Measurements from ENCODE around the gene ACO2. TPM values are rescaled to one million over a fixed set of nuclear protein-coding genes. Genes with fewer than 3 reads are reported as not detected.

The ACO2 gene
- total and polyA plus RNA-seq, 2 of the 13 experiments (the other 11 are each of a cell fraction or from before 2014, with no cell fraction given): 19.2 to 45.6 TPM

DNA sequence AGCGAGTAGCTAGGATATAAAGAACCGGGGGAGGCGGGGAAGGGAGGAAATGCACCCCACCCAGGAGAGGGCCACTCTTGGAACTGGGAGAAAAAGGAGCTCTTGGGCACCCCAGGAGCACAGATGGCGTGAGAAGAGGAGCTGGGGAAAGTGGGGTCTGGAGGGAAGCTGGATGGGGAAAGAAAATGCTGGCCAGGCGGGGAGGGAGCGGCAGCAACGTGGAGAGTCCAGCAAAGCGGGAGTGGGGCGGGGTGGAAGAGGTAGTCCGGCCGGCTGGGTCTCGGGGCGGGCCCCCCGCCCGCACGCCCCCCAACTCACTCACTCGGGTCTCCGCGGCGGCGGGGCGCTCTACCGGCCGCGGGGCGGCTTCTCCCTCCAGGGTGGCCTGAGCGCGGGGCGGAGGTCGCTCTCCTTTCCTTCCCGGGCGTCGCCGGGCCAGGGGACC lies 22.8 kb upstream of the ACO2 start:
- Histone ChIP-seq H3K9ac (ENCODE audit: insufficient read depth, low read depth, low read length) (peak overlapping the region; percentile 99), H3K4me2 (ENCODE audit: low read depth, low read length) (peak overlapping the region; percentile 93), H4K20me1 (ENCODE audit: insufficient read depth, low read length) (peaks cover 9% of the 10 kb centered on the region), H3K79me2 (ENCODE audit: insufficient read depth, low read length) (peaks cover 54% of the 10 kb centered on the region), H3K4me1 (ENCODE audit: insufficient read depth, low read length) (peaks cover 27% of the 10 kb centered on the region), H3K27me3 (ENCODE audit: control insufficient read depth in 1 of 2, insufficient read depth in 2 of 2, low read length in 2 of 2) (no peaks in the 10 kb centered on the region; a peak in 1 of 5 replicates), H3K36me3 (replicated peaks in 1 of 2; ENCODE audit: control insufficient read depth in 1 of 2, insufficient read depth in 2 of 2, low read length in 2 of 2) (peaks cover 4 to 9% of the 10 kb centered on the region in 2 experiments; a peak in 3 of 5 replicates), H3K27ac (ENCODE audit: extremely low read length, insufficient read depth, low read length) (peak overlapping the region; percentile 100), H3K4me3 (replicated peaks in 1 of 3; ENCODE audit: insufficient read depth in 1 of 3, low read depth in 2 of 3, low read length in 3 of 3) (peak overlapping the region; percentile 89 to 97 (median 90)), H2AFZ (ENCODE audit: low read length) (no peak overlapping the region), H3K9me3 (ENCODE audit: low read length) (no peaks in the 10 kb centered on the region)
- BruUV-seq (replicated peaks): no TSS peak
- FAIRE-seq (no peak), ATAC-seq (no peak), DNase-seq (ENCODE audit: low spot score) (no peak)
- intact Hi-C loops (cut with micrococcal nuclease; ENCODE audit: unreplicated experiment) (loop anchor here (10.0 kb wide), 1 partner anchor 161 kb away; the partner anchor contains the start of gene RANGAP1), in situ Hi-C loops (cut with HindIII; ENCODE audit: extremely low pct_ligation_motif_present, low pct_unique_long_range_greater_than_20kb) (no loop called here)
- TF ChIP-seq ZNF740 (CRISPR knock-in tag; IDR thresholded peaks at IDR 0.05) (peak; percentile 50; the same call in 1 of the 2 replicates), ETV6 (CRISPR knock-in tag; conservative IDR thresholded peaks at IDR 0.05) (no peak), ZNF720 (CRISPR knock-in tag; IDR thresholded peaks at IDR 0.05) (no peak), ZNF850 (CRISPR knock-in tag; conservative IDR thresholded peaks at IDR 0.05) (0 out of 2 replicates have a peak, but pooled peaks have one; percentile 26), ZNF432 (CRISPR knock-in tag; IDR thresholded peaks at IDR 0.05; ENCODE audit: borderline replicate concordance) (0 out of 2 replicates have a peak, but pooled peaks have one; percentile 20), ZNF30 (CRISPR knock-in tag; IDR thresholded peaks at IDR 0.05) (no peak)
- TF ChIP-seq, protein P1, sequence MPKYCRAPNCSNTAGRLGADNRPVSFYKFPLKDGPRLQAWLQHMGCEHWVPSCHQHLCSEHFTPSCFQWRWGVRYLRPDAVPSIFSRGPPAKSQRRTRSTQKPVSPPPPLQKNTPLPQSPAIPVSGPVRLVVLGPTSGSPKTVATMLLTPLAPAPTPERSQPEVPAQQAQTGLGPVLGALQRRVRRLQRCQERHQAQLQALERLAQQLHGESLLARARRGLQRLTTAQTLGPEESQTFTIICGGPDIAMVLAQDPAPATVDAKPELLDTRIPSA (CRISPR knock-in tag; IDR thresholded peaks at IDR 0.05; ENCODE audit: borderline replicate concordance): no peak
- TF ChIP-seq, protein P2, sequence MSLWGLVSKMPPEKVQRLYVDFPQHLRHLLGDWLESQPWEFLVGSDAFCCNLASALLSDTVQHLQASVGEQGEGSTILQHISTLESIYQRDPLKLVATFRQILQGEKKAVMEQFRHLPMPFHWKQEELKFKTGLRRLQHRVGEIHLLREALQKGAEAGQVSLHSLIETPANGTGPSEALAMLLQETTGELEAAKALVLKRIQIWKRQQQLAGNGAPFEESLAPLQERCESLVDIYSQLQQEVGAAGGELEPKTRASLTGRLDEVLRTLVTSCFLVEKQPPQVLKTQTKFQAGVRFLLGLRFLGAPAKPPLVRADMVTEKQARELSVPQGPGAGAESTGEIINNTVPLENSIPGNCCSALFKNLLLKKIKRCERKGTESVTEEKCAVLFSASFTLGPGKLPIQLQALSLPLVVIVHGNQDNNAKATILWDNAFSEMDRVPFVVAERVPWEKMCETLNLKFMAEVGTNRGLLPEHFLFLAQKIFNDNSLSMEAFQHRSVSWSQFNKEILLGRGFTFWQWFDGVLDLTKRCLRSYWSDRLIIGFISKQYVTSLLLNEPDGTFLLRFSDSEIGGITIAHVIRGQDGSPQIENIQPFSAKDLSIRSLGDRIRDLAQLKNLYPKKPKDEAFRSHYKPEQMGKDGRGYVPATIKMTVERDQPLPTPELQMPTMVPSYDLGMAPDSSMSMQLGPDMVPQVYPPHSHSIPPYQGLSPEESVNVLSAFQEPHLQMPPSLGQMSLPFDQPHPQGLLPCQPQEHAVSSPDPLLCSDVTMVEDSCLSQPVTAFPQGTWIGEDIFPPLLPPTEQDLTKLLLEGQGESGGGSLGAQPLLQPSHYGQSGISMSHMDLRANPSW (CRISPR knock-in tag; IDR thresholded peaks at IDR 0.05; ENCODE audit: borderline replicate concordance): no peak
- under 1% methylated on average over 11 of the region's 34 CpGs for WGBS (ENCODE audit: low lambda C conversion rate)
- POLR2A ChIA-PET: interaction anchor here (0.6 to 5.2 kb wide), 35 partner anchors 9 to 175 kb away, joined by 3 to 122 read pairs (median 5); partner anchors contain the start of genes ACO2, DESI1, PHF5A and PMM1
- CTCF ChIA-PET (ENCODE audit: low intra/inter-chr PET ratio, low total read pairs): no interaction called here

Data from HepG2 (cell line).